ENCODE data around the gene HOXD12. TPM values are rescaled to one million over a fixed set of nuclear protein-coding genes. Genes with fewer than 3 reads are reported as not detected.

Gene HOXD12
- total RNA-seq, 2 experiments from 2014 or later, result 0.25 TPM; not detected in 1

- H3K4me2 ChIP-seq (ENCODE audit: low read length), result peak overlapping the region; percentile 81
Observed at GRCh38 chr2:176096243-176096985, 3.2 kb upstream of the HOXD12 start.

GRCh38 chr2:176096986-176097819 is 2.4 kb upstream of the HOXD12 start:
- Histone ChIP-seq H3K4me1 (ENCODE audit: insufficient read depth, low read length, poor library complexity, severe bottlenecking) (peaks cover 14% of the 10 kb centered on the region), H3K9me3 (ENCODE audit: low read length) (no peaks in the 10 kb centered on the region), H3K79me2 (ENCODE audit: insufficient read depth, low read depth, low read length) (no peaks in the 10 kb centered on the region), H3K4me2 (ENCODE audit: low read length) (peak overlapping the region; percentile 81), H3K27ac (ENCODE audit: low read depth, low read length, poor library complexity, severe bottlenecking) (no peak overlapping the region), H3K9me2 (ENCODE audit: insufficient read depth, low read length) (no peaks in the 10 kb centered on the region), H3K36me3 (ENCODE audit: insufficient read depth, low read length) (no peaks in the 10 kb centered on the region), H4K20me1 (ENCODE audit: insufficient read depth, low read length) (no peaks in the 10 kb centered on the region), H3K4me3 (ENCODE audit: low read depth, low read length, poor library complexity, severe bottlenecking) (peak overlapping the region; percentile 63), H2AFZ (ENCODE audit: low read length) (peak overlapping the region; percentile 96)
- BruUV-seq (replicated peaks), result no TSS peak
- ChIA-PET POLR2A (interaction anchor here (0.6 to 1.5 kb wide), 2 partner anchors 95 to 127 kb away, joined by 3 to 4 read pairs; partner anchors contain the start of gene LNPK), CTCF (ENCODE audit: unreplicated experiment) (interaction anchor here (0.5 to 0.6 kb wide), 2 partner anchors 12 to 520 kb away, joined by 3 read pairs; no protein-coding TSS in a partner anchor)
- DNase-seq (ENCODE audit: low spot score), result peak; percentile 77
- intact Hi-C loops (cut with micrococcal nuclease; ENCODE audit: unreplicated experiment), result loop anchor here (1.0 kb wide), 2 partner anchors 407 to 731 kb away; no protein-coding TSS in a partner anchor
- TF ChIP-seq EZH2phosphoT487 (IDR thresholded peaks at IDR 0.05; ENCODE audit: borderline replicate concordance, low read depth, low read length) (no peak), CTCF (conservative IDR thresholded peaks at IDR 0.05; ENCODE audit: low read length) (peak; percentile 76)

More at GRCh38 chr2:176096243-176096985, 3.2 kb upstream of the HOXD12 start:
- H3K9me2 ChIP-seq (ENCODE audit: insufficient read depth, low read length), result no peaks in the 10 kb centered on the region
- CTCF ChIA-PET (ENCODE audit: unreplicated experiment), result no interaction called here
- no peaks in the 10 kb centered on the region for H3K9me3 ChIP-seq (ENCODE audit: low read length)
- H2AFZ ChIP-seq (ENCODE audit: low read length), result peak overlapping the region; percentile 96
- POLR2A ChIA-PET, result interaction anchor here (0.7 to 1.5 kb wide), 2 partner anchors 95 to 408 kb away, joined by 3 to 4 read pairs; partner anchors contain the start of gene LNPK
- H3K36me3 ChIP-seq (ENCODE audit: insufficient read depth, low read length), result no peaks in the 10 kb centered on the region
- peak overlapping the region; percentile 63 for H3K4me3 ChIP-seq (ENCODE audit: low read depth, low read length, poor library complexity, severe bottlenecking)
- DNase-seq (ENCODE audit: low spot score), result peak; percentile 5
- H3K4me1 ChIP-seq (ENCODE audit: insufficient read depth, low read length, poor library complexity, severe bottlenecking), result peaks cover 14% of the 10 kb centered on the region
- BruUV-seq (replicated peaks), result no TSS peak
- TF ChIP-seq EZH2phosphoT487 (IDR thresholded peaks at IDR 0.05; ENCODE audit: borderline replicate concordance, low read depth, low read length), result no peak
- TF ChIP-seq CTCF (conservative IDR thresholded peaks at IDR 0.05; ENCODE audit: low read length), result no peak
- intact Hi-C loops (cut with micrococcal nuclease; ENCODE audit: unreplicated experiment), result no loop called here
- no peaks in the 10 kb centered on the region for H4K20me1 ChIP-seq (ENCODE audit: insufficient read depth, low read length)
- H3K27ac ChIP-seq (ENCODE audit: low read depth, low read length, poor library complexity, severe bottlenecking), result no peak overlapping the region
- no peaks in the 10 kb centered on the region for H3K79me2 ChIP-seq (ENCODE audit: insufficient read depth, low read depth, low read length)

All from OCI-LY7 (cell line).